GM18873 (cell line): ENCODE measurements around the gene POLK.
"Not testable (repeated sequence)": the region's sequence is repeated elsewhere in the genome, so short reads cannot be mapped to it uniquely, and the experiment has no call there.

Source experiments
- ATAC-seq: cut with Tn5 transposase; IDR thresholded peaks from one replicate; pipeline ENCODE4 v1.9.1; 2021; ENCODE audit warnings: mild to moderate bottlenecking, moderate library complexity, moderate number of reproducible peaks; ENCODE audit not compliant: unreplicated experiment, low FRiP score

The POLK gene

DNA sequence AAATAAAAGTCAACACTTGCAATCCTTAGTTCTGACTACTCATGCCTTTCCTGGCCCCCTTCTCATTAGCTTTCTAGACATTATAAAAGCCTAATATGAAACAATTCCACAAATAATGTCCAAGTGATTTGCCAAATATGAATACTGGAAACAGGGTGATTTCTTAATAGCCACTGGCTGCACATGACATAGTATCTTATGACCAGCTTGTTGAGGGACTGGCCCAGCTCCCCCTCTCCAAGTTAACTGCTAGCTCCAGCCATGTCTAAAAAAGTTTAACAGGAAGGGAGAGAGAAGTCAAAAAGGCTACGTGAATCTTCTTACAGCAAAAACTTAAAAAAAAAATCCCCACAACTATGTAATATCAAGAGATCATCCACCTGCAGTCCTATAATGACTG is 1.7 kb upstream of the POLK start:
- no peak for ATAC-seq

DNA sequence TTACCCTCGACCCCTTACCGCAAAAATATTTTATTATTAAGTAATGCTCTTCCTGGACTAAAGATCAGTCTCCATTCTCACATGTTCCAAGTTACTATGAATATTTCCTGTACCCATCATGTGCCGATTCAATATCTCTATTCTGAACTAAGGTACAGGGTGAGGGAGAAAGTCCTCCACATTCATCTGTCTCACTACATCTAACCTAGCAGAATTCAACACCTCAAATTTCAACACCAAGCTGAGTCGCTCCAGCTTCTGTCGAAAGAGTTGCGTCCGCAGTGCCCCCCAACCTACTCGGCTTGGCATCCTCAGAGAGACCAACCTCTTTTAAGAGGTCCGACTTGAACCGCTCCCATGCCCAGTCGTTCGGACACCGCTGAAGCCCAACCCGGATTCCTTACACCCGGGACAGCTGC is 1.3 kb upstream of the POLK start:
- ATAC-seq: peak; percentile 11

DNA sequence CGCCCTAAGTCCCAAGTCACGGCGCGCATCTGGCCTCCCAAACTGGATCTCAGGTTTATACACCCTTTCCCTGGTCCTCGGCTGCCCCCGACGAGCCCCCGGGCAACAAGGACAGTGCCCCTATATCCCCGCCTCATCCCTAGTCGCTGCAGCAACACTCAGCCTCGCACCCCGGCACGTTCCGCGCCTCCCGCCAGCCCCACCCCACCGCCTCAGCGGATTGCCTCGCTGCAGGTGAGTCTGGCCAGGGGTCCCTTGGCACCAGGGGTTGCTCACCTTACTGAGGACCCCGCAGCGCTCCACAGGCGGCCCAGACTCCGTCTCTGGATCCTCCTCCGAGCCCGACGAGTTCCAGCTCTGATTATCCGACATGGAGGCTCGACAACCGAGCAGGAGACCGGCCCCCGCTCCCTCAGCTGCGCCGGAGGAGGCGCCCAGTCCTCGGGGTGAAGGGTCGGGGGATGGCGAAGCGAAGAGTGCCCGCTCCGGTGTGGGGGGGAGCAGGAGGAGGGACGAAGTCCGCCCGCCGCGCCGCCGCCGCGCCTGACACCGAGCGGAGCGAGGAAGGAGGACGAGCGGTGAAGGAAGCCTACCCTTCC is 756 bp upstream of the POLK start:
- ATAC-seq: peak; percentile 18

DNA sequence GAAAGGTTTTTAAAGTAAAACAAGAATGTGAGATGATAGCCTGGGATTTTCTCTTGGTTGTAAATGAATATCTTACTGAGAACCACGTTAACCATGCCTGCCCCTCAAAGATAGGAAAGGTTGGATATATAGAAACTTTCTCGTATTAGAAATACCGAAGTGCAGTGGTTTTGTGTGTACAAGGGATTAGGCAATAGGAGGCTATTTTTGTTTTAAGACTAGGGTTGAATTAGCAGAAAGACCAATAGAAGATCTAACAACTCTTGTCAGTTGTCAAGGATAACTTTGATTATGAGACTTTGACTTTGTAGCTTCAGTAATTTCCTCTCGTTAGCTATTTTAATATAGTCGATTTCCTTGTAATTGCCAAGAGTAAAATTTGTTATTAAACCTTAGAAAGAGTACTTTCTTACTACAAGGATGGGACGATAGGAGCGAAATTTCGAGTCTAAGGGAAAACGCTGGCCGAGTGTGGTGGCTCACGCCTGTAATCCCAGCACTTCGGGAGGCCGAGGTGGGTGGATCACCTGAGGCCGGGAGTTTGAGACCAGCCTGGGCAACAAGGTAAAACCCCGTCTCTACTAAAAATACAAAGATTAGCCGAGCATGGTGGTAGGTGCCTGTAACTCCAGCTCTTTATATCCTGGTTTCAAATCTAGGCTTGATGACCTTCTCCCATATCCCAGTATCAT is 838 bp downstream of the POLK start:
- ATAC-seq: no peak

DNA sequence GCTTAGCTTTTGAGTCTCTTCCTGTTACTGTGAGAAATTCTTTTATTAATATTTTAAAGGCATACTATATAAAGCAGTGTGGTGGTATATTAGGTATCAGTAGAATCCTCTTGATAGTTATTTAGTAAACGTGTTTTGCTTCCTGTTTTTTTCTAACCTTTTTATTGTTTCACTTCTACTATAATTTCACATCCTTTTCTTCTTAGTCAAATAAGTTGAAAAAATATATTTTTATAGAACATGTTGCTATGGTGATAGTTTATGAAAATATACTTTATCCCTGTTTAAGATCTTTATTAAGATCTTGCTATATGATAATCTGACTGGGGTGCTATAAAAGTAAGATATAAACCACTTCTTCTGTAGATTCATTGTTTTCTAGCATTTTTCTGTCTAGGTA is 2.1 kb downstream of the POLK start:
- no peak for ATAC-seq

DNA sequence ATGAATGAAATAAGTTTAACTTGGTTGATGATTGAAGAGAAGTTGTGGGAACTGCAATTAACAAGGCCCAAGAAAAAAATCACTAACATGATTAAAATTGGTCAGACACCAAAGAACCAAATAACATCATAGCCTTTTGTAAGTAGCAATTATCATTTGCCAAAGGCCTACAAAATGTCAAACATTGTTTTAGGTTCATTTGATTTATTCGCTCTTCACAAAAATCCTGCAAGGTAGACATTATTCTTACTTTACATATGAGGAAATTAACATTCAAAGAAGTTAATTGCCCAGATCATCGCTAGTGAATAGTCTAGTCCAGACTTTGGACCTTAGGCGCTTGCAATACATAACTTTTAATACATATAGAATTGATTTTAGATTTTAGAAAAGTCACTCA is 2.6 kb downstream of the POLK start:
- no peak for ATAC-seq

DNA sequence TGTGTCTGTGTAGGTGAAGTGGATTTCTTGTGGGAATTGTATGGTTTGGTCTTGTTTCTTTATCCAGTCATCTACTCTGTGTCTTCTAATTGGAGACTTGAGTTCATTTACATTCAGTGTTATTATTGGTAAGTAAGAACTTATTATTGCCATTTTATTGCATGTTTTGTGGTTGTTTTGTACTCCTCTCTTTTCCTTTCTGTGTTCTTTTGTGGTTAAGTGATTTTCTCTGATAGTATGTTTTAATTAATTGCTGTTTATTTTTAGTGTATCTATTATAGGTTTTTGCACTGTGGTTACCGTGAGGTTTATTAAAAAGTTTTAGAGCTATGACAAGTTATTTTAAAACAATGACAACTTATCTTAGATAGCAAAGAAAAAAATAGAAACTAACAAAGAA is 8.1 kb downstream of the POLK start:
- no peak for ATAC-seq

DNA sequence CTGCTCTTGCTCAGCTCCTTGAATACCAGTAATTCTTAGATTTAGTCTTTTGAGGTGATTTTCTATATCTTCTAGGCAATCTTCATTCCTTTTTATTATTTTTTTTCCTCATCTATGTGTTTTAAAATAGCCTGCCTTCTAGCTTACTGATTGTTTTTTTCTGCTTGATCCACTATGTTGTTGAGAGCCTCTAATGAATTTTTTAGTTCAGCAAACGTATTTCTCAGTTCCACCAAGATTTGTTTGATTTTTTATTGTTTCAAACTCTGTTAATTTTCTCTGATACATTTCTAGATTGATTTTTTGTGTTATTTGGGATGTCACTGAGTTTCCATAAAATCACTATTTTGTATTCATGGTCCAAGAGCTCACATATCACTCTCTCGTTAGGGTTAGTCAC is 9.5 kb downstream of the POLK start:
- ATAC-seq: no peak

DNA sequence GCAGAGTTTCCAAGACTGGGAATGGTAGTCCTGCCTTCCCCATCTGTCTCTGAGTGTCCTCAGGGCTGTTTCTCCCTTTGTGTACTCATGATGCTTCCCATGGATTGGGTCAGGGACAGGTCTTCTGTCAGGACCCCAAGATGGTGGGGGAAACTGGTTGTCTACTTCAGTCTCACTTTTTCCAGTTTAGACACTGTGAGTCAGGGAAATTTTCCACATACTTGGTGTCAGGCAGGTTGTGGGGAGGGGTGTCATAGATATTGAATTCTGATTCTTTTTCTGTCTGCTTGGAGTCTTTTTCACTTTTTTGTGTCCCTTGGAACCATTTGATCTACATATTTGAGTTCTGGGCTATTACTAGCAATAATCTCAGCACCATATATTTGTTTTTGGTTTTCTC is 10.3 kb downstream of the POLK start:
- ATAC-seq: no peak

DNA sequence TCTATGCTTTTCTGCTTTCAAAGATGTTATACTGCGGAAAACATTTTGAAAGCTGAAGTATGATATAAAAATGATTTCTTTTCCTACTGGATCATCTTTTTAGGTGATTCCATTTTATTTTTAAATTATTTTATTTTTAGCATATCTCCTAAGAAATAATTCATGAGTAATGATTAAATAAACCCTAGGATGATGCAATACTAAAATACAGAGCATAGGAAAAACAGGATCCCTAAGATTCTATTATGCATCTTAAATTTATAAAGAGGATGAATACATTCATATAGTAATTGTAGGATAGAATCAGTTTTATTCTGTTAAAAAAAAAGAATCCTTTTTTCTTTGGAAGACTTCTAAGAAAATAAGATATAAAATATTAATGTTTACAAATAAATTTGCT is 10.9 kb downstream of the POLK start:
- ATAC-seq: no peak

DNA sequence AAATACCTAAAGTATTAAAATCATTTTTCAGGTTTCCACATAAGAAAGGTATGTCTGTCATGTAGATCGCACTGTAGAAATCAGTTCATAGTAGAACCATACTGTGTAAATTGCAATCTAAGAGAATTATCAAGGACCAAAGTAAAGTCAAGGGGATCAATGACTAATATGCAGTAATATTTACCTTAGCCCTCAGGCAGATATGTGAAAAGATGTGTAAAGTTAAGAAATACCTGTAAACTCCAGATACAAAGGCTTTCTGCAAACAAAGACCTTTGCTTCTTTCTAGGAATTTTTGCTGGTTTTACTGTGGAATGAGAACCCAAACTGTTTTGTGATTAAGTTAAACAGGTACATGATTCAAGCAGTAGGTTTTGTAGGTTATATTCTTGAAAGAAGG is 11.6 kb downstream of the POLK start:
- ATAC-seq: no peak

DNA sequence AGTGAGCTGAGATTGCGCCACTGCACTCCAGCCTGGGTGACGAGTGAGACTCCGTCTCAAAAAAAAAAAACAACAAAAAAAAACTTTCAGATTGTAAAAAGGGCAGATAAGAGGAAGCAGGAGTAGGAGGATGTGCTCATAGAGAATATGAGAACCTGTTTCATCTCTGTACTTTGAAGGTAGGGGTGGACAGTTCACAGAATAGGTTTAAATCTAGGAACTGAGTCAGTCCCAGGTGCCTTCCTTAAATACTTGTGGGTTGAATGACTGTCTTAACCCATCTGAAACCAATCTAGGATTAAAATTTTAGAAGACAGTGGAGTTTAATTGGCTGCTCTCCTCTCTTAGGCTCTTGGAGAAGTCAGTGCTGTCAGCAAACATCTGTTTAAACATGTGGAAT is 12.4 kb downstream of the POLK start:
- ATAC-seq: peak; percentile 74

DNA sequence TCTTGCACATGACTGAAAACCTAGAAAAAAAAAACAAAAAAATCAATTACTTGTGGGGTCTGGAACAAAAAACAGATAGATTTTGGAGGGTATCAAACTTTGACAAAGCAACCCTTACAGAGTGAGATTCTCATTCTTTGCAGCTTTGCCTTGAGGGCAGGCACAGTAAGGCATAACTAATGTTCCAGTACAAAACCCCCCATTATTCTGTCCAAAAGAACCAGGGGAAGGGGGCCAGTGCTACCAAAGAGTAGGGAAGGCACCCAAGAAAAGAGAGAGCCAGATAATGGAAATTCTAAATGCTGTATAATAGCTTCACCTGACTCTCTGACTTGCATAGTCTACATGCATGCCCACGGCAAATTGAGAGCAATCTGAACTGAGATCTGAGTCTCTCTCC is 12.9 kb downstream of the POLK start:
- no peak for ATAC-seq

DNA sequence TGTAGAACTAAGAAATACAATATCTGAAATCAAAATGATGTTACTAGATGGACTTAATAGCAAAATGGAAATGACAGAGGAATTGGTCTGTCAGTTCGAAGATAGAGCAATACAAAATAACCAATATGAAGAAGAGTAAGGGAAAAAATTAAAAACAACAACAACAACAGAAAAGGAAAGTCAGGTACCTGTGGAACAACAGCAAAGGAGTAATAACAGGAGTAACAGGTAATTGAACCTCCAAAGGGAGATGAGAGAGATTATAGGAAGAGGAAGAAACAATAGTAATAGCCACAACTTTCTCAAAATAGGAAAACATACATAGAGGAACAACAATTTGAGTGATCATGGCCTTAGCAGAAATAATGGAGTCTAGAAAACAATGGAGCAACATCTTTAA is 13.7 kb downstream of the POLK start:
- no peak for ATAC-seq

DNA sequence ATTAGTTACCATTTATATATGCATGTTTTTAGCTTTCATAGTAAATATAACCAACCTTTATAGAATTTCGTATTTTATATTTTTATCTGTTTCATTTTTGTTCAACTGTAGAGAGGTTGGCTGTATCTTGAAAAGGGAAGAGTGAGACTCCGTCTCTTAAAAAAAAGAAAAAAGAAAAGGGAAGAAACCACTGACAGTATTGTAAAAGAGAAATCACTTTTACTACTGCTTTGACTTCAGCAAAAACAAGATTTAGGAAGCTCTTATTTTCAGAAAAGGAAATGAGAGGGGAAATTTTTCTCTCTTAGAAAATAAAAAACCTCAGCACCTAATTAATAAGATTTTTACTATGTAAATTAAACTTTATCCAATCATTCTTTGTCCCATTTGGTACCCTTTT is 14.4 kb downstream of the POLK start:
- no peak for ATAC-seq

DNA sequence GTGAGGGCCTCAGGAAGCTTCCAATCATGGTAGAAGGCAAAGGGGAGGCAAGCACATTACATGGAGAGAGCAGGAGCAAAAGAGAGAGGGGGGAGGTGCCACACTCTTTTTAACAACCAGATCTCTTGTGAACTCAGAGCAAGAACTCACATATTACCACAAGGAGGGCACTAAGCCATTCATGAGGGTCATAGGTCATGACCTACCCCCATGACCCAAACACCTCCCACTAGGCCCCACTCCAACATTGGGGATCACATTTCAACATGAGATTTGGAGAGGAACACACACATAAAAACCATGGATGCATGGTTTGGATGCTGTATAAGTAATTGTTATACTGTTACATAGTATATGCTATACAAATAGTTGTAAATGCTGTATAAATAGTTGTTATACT is 17.5 kb downstream of the POLK start:
- ATAC-seq: no peak

DNA sequence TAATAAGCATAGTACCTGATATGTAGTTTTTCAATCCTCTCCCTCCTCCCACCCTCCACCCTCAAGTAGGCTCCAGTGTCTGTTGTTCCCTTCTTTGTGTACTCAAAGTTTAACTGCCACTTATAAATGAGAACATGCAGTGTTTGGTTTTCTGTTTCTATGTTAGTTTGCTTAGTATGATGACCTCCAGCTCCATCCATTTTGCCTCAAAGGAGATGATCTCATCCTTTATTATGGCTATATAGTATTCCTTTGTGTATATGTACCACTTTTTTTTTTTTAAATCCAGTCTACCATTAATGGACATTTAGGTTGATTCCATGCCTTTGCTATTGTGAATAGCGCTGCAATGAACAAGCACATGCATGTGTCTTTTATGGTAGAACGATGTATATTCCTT is 20.5 kb downstream of the POLK start:
- no peak for ATAC-seq

DNA sequence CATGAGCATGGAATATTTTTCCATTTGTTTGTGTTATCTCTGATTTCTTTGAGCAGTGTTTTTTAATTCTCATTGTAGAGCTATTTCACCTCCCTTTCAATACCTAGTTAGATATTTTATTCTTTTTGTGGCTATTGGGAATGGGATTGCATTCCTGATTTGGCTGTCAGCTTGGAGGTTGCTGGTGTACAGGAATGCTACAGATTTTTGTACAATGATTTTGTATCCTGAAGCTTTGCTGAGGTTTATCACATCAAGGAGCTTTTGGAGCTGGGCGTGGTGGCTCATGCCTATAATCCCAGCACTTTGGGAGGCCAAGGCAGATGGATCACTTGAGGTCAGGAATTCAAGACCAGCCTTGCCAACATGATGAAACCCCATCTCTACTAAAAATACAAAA is 22.0 kb downstream of the POLK start:
- not testable (repeated sequence) for ATAC-seq

DNA sequence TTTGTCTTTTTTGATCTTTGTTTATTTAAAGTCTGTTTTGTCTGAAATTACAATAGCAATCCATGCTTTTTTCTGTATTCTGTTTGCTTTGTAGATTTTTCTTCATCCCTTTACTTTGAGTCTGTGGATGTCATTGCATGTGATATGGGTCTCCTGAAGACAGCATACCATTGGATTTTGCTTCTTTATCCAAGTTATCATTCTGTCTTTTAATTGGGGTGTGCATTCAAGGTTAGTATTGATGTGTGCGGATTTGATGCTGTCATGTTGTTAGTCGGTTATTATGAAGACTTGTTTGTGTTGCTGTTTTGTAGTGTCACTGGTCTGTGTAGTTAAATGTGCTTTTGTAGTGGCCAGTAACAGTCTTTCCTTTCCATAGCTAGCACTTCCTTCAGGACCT is 23.0 kb downstream of the POLK start:
- ATAC-seq: no peak

DNA sequence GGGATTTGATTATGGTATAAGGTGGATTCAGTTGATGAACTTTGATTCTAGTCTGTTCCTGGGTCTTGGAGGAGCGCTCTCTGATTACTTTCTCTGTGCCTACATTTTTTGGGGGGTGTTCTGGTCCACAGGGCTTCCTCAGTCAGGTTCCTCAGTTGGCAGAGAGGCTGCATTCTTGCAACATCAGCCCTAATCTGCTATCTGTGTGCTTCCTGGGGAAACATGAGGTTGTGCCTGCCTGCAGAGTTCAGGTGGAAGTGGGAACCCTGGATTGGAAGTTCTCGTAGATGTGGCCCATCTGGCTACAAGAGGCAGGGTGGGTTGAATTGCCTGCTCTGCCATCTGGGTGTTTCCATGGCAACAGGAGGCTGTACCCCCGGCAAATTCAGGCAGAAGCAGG is 24.5 kb downstream of the POLK start:
- ATAC-seq: no peak

DNA sequence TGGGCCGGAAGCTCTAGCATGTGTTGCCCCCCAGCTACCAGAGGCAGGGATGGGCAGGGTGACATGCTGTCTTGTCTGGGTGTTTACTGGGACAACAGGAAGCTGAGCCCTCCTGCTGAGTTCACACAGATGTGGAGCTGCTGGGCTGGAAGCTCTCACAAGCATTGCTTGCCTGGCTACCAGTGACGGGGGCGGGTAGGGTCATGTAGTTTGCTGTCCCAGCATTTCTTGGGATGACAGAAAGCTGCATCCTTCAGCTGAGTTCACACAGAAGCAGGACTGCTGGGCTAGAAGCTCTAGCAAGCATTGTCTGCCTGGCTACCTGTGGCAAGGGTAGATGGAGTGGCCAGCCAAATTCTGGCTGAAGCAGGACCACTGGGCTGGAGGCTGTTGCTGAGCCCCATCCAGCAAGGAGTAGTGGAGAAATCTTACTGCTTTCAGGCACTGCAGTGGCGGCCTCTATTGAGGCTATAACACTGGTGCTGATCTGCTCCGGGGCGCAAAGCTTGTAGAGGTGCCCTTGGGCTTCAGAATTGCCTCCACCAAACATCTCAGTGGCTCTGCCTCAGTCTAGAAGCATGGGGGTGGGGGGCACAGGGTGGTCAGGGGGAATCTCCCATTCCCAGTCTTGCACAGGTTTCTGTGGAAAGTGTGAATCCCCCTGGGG is 25.1 kb downstream of the POLK start:
- no peak for ATAC-seq

DNA sequence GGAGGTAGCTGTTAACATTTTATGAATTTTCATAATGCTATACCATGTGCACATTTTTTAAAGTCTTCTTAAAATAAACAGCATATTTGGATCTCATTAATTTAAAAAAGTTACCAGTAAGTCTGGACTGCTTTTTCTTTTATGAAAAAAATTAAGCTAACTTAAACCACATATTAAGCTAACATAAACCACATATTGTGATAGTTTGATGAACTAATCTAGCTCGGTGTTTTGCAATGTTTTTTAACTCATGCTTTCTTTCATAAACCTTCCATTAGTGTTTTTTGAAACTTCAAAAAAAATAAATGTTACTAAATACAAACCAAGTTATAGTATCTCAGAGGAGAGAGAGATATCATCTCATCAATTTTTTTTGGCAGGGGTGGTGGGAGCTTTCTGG is 26.5 kb downstream of the POLK start:
- ATAC-seq: no peak
